ENCODE results near the gene EFCAB6.

The EFCAB6 gene

GRCh38 chr22:43504666-43505261, 307.3 kb downstream of the EFCAB6 start:
- no peak for DNase-seq (ENCODE audit: low spot score)
- in situ Hi-C loops (cut with MboI; ENCODE audit: low sequenced_read_pairs, unreplicated experiment) = no loop called here
- TF ChIP-seq, protein P1, sequence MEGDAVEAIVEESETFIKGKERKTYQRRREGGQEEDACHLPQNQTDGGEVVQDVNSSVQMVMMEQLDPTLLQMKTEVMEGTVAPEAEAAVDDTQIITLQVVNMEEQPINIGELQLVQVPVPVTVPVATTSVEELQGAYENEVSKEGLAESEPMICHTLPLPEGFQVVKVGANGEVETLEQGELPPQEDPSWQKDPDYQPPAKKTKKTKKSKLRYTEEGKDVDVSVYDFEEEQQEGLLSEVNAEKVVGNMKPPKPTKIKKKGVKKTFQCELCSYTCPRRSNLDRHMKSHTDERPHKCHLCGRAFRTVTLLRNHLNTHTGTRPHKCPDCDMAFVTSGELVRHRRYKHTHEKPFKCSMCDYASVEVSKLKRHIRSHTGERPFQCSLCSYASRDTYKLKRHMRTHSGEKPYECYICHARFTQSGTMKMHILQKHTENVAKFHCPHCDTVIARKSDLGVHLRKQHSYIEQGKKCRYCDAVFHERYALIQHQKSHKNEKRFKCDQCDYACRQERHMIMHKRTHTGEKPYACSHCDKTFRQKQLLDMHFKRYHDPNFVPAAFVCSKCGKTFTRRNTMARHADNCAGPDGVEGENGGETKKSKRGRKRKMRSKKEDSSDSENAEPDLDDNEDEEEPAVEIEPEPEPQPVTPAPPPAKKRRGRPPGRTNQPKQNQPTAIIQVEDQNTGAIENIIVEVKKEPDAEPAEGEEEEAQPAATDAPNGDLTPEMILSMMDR (IDR thresholded peaks at IDR 0.05; ENCODE audit: borderline replicate concordance, control extremely low read depth, extremely low read depth, insufficient read depth, missing control alignments) = no peak

- TF ChIP-seq, protein P1 (IDR thresholded peaks at IDR 0.05; ENCODE audit: borderline replicate concordance, control extremely low read depth, extremely low read depth, insufficient read depth, missing control alignments) = no peak
- in situ Hi-C loops (cut with MboI; ENCODE audit: low sequenced_read_pairs, unreplicated experiment) = no loop called here
- DNase-seq (ENCODE audit: low spot score) = no peak
These were observed 308.0 kb downstream of the EFCAB6 start for GRCh38 chr22:43504068-43504467.

- in situ Hi-C loops (cut with MboI; ENCODE audit: low sequenced_read_pairs, unreplicated experiment) = no loop called here
- no peak for DNase-seq (ENCODE audit: low spot score)
- TF ChIP-seq, protein P1 (IDR thresholded peaks at IDR 0.05; ENCODE audit: borderline replicate concordance, control extremely low read depth, extremely low read depth, insufficient read depth, missing control alignments) = no peak
These were observed 309.7 kb downstream of the EFCAB6 start for GRCh38 chr22:43502306-43502874.

DNA sequence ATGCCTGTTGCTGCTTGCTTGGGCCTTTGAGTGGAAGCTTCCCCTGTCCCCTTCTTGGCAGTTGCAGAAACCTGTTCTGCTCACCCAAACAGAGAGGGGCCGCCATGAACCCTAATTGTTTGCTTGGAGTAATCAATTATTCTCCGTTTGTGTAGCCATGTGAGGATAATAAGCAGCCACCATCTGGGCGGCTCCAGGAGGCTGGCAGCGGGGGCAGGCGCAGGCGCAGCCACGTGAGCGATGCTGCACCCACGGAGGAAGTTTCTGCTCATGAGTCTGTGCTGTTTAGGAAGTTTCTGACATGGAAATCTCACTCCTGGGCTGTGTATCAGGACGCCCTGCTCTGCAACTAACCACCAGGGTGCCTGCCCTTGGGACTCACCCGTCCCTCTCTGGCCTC, 310.2 kb downstream of the EFCAB6 start:
- TF ChIP-seq, protein P1 (IDR thresholded peaks at IDR 0.05; ENCODE audit: borderline replicate concordance, control extremely low read depth, extremely low read depth, insufficient read depth, missing control alignments) = no peak
- no peak for DNase-seq (ENCODE audit: low spot score)

DNA sequence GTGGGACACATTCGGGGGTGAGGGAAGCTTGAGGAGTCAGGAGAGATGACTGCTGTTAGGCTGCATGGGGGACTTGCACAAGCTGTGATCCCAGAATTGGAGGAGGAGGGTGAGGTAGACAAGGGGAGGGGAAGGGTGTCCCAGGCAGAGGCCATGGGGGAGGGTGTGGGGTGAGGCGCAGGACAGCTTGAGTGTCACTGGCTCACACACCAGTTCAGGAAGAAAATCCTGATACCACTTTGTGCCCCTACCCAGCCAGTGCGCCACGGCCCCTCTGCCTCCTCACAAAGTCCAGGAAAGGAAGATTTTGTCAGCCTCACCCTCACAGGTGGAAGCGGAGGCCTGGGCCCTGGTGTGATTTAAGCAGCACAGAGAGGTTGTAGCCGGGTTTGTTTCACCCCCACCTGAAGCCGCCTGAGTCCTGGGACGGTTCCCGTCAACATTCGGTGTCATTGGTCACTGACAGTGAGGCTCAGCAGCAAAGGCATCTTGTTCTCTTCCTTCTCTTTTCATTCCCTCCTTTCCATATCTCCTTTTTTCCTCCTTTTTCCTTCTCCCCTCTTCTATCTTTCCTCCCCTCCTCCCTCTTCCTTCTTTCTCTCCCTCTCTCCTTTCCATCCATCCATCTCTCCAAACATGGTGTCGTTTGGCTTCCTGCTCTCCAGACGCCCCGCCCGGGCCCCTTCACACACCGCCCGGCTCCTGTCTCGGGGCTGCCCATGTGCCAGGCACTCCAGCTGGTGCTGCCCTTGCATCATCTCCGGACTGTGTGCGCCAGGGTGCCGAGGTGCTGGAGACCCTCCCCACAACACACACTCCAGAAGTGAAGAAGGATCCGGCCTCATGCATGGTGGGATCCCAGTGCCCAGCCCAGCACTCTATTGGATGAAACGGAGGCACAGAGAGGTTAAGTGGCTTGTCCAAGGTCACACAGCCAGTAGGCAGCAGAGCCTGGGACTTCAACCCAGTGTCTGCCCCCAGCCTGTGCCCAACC, 311.0 kb downstream of the EFCAB6 start:
- no peak for DNase-seq (ENCODE audit: low spot score)
- TF ChIP-seq, protein P1 (IDR thresholded peaks at IDR 0.05; ENCODE audit: borderline replicate concordance, control extremely low read depth, extremely low read depth, insufficient read depth, missing control alignments) = no peak
- in situ Hi-C loops (cut with MboI; ENCODE audit: low sequenced_read_pairs, unreplicated experiment) = no loop called here

More for the DNA sequence above, 310.2 kb downstream of the EFCAB6 start:
- in situ Hi-C loops (cut with MboI; ENCODE audit: low sequenced_read_pairs, unreplicated experiment) = no loop called here

- TF ChIP-seq, protein P1 (IDR thresholded peaks at IDR 0.05; ENCODE audit: borderline replicate concordance, control extremely low read depth, extremely low read depth, insufficient read depth, missing control alignments) = no peak
- in situ Hi-C loops (cut with MboI; ENCODE audit: low sequenced_read_pairs, unreplicated experiment) = no loop called here
- no peak for DNase-seq (ENCODE audit: low spot score)
These were observed 313.2 kb downstream of the EFCAB6 start for GRCh38 chr22:43498856-43499253.
